GM23248 (cell line): Measurements from ENCODE around the gene POR. TPM values are rescaled to one million over a fixed set of nuclear protein-coding genes. Genes with fewer than 3 reads are reported as not detected.

Source experiments
- DNase-seq: peaks from one replicate; pipeline ENCODE4 v3.0.0-alpha.2; 2015
- H2AFZ ChIP-seq: fragments of 200-600 bp; sonication (generic); 2 replicates; pipeline ENCODE4 v1.6.1; 2016; ENCODE audit warnings: antibody characterized with exemption
- H3F3A ChIP-seq: fragments of 200-600 bp; sonication (generic); 2 replicates; pipeline ENCODE4 v1.6.1; 2016; ENCODE audit warnings: mild to moderate bottlenecking, antibody characterized with exemption, mixed run types; ENCODE audit not compliant: insufficient read depth
- H3K27ac ChIP-seq: fragments of 200-600 bp; sonication (generic); 2 replicates; pipeline ENCODE4 v1.5.1; 2016; ENCODE audit warnings: mild to moderate bottlenecking
- H3K27me3 ChIP-seq: fragments of 200-600 bp; sonication (generic); replicated peaks from 2 replicates; pipeline ENCODE4 v1.6.1; 2016; ENCODE audit warnings: mild to moderate bottlenecking; ENCODE audit not compliant: insufficient read depth
- H3K36me3 ChIP-seq: fragments of 200-600 bp; sonication (generic); 2 replicates; pipeline ENCODE4 v1.6.1; 2016; ENCODE audit warnings: low read depth, mild to moderate bottlenecking
- H3K4me1 ChIP-seq: fragments of 200-600 bp; sonication (generic); 2 replicates; pipeline ENCODE4 v1.6.1; 2016; ENCODE audit warnings: mild to moderate bottlenecking; ENCODE audit not compliant: insufficient read depth
- H3K4me2 ChIP-seq: fragments of 200-600 bp; sonication (generic); one replicate; pipeline ENCODE4 v1.6.1; 2016; ENCODE audit warnings: mild to moderate bottlenecking; ENCODE audit not compliant: unreplicated experiment
- H3K4me3 ChIP-seq: fragments of 200-600 bp; sonication (generic); 2 replicates; pipeline ENCODE4 v1.5.1; 2016; ENCODE audit warnings: mild to moderate bottlenecking
- H3K79me2 ChIP-seq: fragments of 200-600 bp; sonication (generic); 2 replicates; pipeline ENCODE4 v1.6.1; 2016; ENCODE audit warnings: mild to moderate bottlenecking; ENCODE audit not compliant: insufficient read depth
- H3K9ac ChIP-seq: fragments of 200-600 bp; sonication (generic); 2 replicates; pipeline ENCODE4 v1.6.1; 2016; ENCODE audit warnings: mild to moderate bottlenecking
- H3K9me2 ChIP-seq: fragments of 200-600 bp; sonication (generic); 2 replicates; pipeline ENCODE4 v1.6.1; 2016; ENCODE audit warnings: mixed run types, mild to moderate bottlenecking, moderate library complexity; ENCODE audit not compliant: insufficient read depth
- H3K9me3 ChIP-seq: fragments of 200-600 bp; sonication (generic); one replicate; pipeline ENCODE4 v1.6.1; 2017; ENCODE audit warnings: low read depth
- H4K20me1 ChIP-seq: fragments of 200-600 bp; sonication (generic); 2 replicates; pipeline ENCODE4 v1.6.0; 2016; ENCODE audit not compliant: insufficient read depth
- EZH2 ChIP-seq: fragments of 200-600 bp; sonication (generic); IDR thresholded peaks from 2 replicates; pipeline ENCODE4 v1.6.1; 2018; ENCODE audit warnings: antibody characterized with exemption, mild to moderate bottlenecking; ENCODE audit not compliant: insufficient read depth, poor library complexity, severe bottlenecking
- EZH2phosphoT487 ChIP-seq: fragments of 200-600 bp; sonication (generic); IDR thresholded peaks from 2 replicates; pipeline ENCODE4 v1.6.1; 2018; ENCODE audit warnings: antibody characterized with exemption, moderate library complexity, mild to moderate bottlenecking, low read depth; ENCODE audit not compliant: insufficient read depth
- WGBS, 2 experiments: methylation state at CpG; one replicate each; pipeline ENCODE4 v1.1.6; 2015 to 2017; ENCODE audit warnings: low lambda C conversion rate in 2 of 2, low coverage in 1 of 2; ENCODE audit errors: missing lambda C conversion rate in 2 of 2; 5-methylcytosine and 5-hydroxymethylcytosine counted together
- in situ Hi-C: fragments of 300-500 bp; cut with MboI; formaldehyde crosslinking; loops from 2 replicates; pipeline ENCODE4 v1.15.0; 2020
- polyA plus RNA-seq: library from polyadenylated mRNA; unstranded; fragments of >200 nt; fragmentation: Nextera tagmentation; extraction: Ambion mirVana; gene quantifications from 2 replicates; pipeline ENCODE4 v1.2.1, GENCODE V29; 2016
- total RNA-seq: library from RNA; depleted of rRNA; stranded (reverse); fragments of >200 nt; shearing (Covaris generic); gene quantifications from 2 replicates; pipeline ENCODE4 v1.2.3, GENCODE V29; 2014

Gene POR
- total and polyA plus RNA-seq, 2 experiments from 2014 or later = 42.7 to 58.6 TPM

- H2AFZ ChIP-seq = no peak overlapping the region
- DNase-seq = peak; percentile 91
- peaks cover 9% of the 10 kb centered on the region; the same call in 1 of the 2 replicates for H3K36me3 ChIP-seq
- no peaks in the 10 kb centered on the region for H3K9me3 ChIP-seq
- H3K27me3 ChIP-seq = no peaks in the 10 kb centered on the region
- no peak overlapping the region for H3K4me3 ChIP-seq
- H3F3A ChIP-seq = no peaks in the 10 kb centered on the region
- H3K9ac ChIP-seq = no peak overlapping the region
- H3K4me2 ChIP-seq = no peak overlapping the region
- peaks cover 29% of the 10 kb centered on the region for H3K79me2 ChIP-seq
- 7 to 11% methylated on average over 5 of the region's 5 CpGs for WGBS, 2 experiments
- peaks cover 9% of the 10 kb centered on the region for H3K4me1 ChIP-seq
- in situ Hi-C loops = no loop called here
- H3K27ac ChIP-seq = peak overlapping the region; percentile 60
- no peak for TF ChIP-seq EZH2
- no peak for TF ChIP-seq EZH2phosphoT487
- no peaks in the 10 kb centered on the region for H4K20me1 ChIP-seq
- H3K9me2 ChIP-seq = no peaks in the 10 kb centered on the region
Observed at GRCh38 chr7:75951506-75951905, 36.6 kb downstream of the POR start.

- Histone ChIP-seq H4K20me1 (no peaks in the 10 kb centered on the region), H3K27ac (no peak overlapping the region), H3K27me3 (no peaks in the 10 kb centered on the region), H3K9ac (no peak overlapping the region), H3K9me3 (no peaks in the 10 kb centered on the region), H3K4me3 (no peak overlapping the region), H3K79me2 (peaks cover 17% of the 10 kb centered on the region), H3K36me3 (peaks cover 9% of the 10 kb centered on the region; the same call in 1 of the 2 replicates), H2AFZ (no peak overlapping the region), H3K4me2 (no peak overlapping the region), H3K4me1 (peaks cover 9% of the 10 kb centered on the region), H3K9me2 (no peaks in the 10 kb centered on the region), H3F3A (no peaks in the 10 kb centered on the region)
- no peak for TF ChIP-seq EZH2phosphoT487
- no peak for TF ChIP-seq EZH2
- DNase-seq = no peak
- 87 to 93% methylated on average over 7 of the region's 7 CpGs for WGBS, 2 experiments
- in situ Hi-C loops = no loop called here
Observed at GRCh38 chr7:75953431-75953830, 38.5 kb downstream of the POR start.

- in situ Hi-C loops = no loop called here
- H3K4me3 ChIP-seq = no peak overlapping the region
- no peak for DNase-seq
- H3K9me3 ChIP-seq = no peaks in the 10 kb centered on the region
- H3K4me2 ChIP-seq = no peak overlapping the region
- H2AFZ ChIP-seq = no peak overlapping the region
- no peaks in the 10 kb centered on the region for H3K27me3 ChIP-seq
- TF ChIP-seq EZH2 (no peak), EZH2phosphoT487 (no peak)
- H3K36me3 ChIP-seq = peaks cover 9% of the 10 kb centered on the region; the same call in 1 of the 2 replicates
- H3K4me1 ChIP-seq = peaks cover 9% of the 10 kb centered on the region
- no peak overlapping the region for H3K27ac ChIP-seq
- no peaks in the 10 kb centered on the region for H3F3A ChIP-seq
- 89 to 91% methylated on average over 10 to 11 of the region's 11 CpGs for WGBS, 2 experiments
- H3K9ac ChIP-seq = no peak overlapping the region
- no peaks in the 10 kb centered on the region for H4K20me1 ChIP-seq
- no peaks in the 10 kb centered on the region for H3K9me2 ChIP-seq
- peaks cover 13% of the 10 kb centered on the region for H3K79me2 ChIP-seq
Observed at GRCh38 chr7:75953931-75954330, 39.0 kb downstream of the POR start.

GRCh38 chr7:75955331-75955955 lies 40.5 kb downstream of the POR start:
- no peaks in the 10 kb centered on the region for H3K9me2 ChIP-seq
- H3K4me3 ChIP-seq = no peak overlapping the region
- no peaks in the 10 kb centered on the region for H4K20me1 ChIP-seq
- H3K27me3 ChIP-seq = no peaks in the 10 kb centered on the region
- DNase-seq = no peak
- WGBS, 2 experiments = 91 to 94% methylated on average over 12 of the region's 12 CpGs
- H3K9me3 ChIP-seq = no peaks in the 10 kb centered on the region
- peaks cover 9% of the 10 kb centered on the region for H3K4me1 ChIP-seq
- no peak for TF ChIP-seq EZH2phosphoT487
- TF ChIP-seq EZH2 = no peak
- no peak overlapping the region for H3K4me2 ChIP-seq
- H3K9ac ChIP-seq = no peak overlapping the region
- H3K27ac ChIP-seq = no peak overlapping the region
- H3F3A ChIP-seq = no peaks in the 10 kb centered on the region
- H3K79me2 ChIP-seq = no peaks in the 10 kb centered on the region; the same call in 1 of the 2 replicates
- H3K36me3 ChIP-seq = peaks cover 9% of the 10 kb centered on the region; the same call in 1 of the 2 replicates
- in situ Hi-C loops = no loop called here
- no peak overlapping the region for H2AFZ ChIP-seq
